ENCODE measurements around the gene H1-8. TPM values are rescaled to one million over a fixed set of nuclear protein-coding genes. Genes with fewer than 3 reads are reported as not detected.
"Not testable (repeated sequence)": the region's sequence is repeated elsewhere in the genome, so short reads cannot be mapped to it uniquely, and the experiment has no call there.

Gene H1-8
- total RNA-seq, 1 donor from 2014 or later = not detected

GRCh38 chr3:129532261-129532660, 10.7 kb upstream of the H1-8 start:
- no peaks in the 10 kb centered on the region for H3K36me3 Mint-ChIP-seq (ENCODE audit: low read depth)
- H3K4me1 Mint-ChIP-seq = no peaks in the 10 kb centered on the region
- no peaks in the 10 kb centered on the region for H3K27me3 Mint-ChIP-seq
- H3K4me3 Mint-ChIP-seq = no peak overlapping the region
- H3K27ac Mint-ChIP-seq = no peak overlapping the region
- intact Hi-C loops (cut with micrococcal nuclease) = no loop called here
- no peak for DNase-seq
- H3K9me3 Mint-ChIP-seq = no peaks in the 10 kb centered on the region

GRCh38 chr3:129533406-129533805, 9.6 kb upstream of the H1-8 start:
- no peak overlapping the region for H3K27ac Mint-ChIP-seq
- no peaks in the 10 kb centered on the region for H3K4me1 Mint-ChIP-seq
- no peak for DNase-seq
- intact Hi-C loops (cut with micrococcal nuclease) = no loop called here
- H3K27me3 Mint-ChIP-seq = no peaks in the 10 kb centered on the region
- no peak overlapping the region for H3K4me3 Mint-ChIP-seq
- H3K36me3 Mint-ChIP-seq (ENCODE audit: low read depth) = no peaks in the 10 kb centered on the region
- H3K9me3 Mint-ChIP-seq = no peaks in the 10 kb centered on the region

- intact Hi-C loops (cut with micrococcal nuclease) = no loop called here
- Mint-ChIP-seq H3K4me3 (no peak overlapping the region), H3K9me3 (no peaks in the 10 kb centered on the region), H3K36me3 (ENCODE audit: low read depth) (no peaks in the 10 kb centered on the region), H3K4me1 (no peaks in the 10 kb centered on the region), H3K27me3 (peaks cover 2% of the 10 kb centered on the region), H3K27ac (no peak overlapping the region)
- no peak for DNase-seq
Observed at GRCh38 chr3:129534428-129535027, 8.4 kb upstream of the H1-8 start.

GRCh38 chr3:129535075-129535474, 7.9 kb upstream of the H1-8 start:
- no peaks in the 10 kb centered on the region for H3K36me3 Mint-ChIP-seq (ENCODE audit: low read depth)
- no peak overlapping the region for H3K27ac Mint-ChIP-seq
- H3K9me3 Mint-ChIP-seq = no peaks in the 10 kb centered on the region

GRCh38 chr3:129536374-129536667, 6.7 kb upstream of the H1-8 start:
- H3K27me3 Mint-ChIP-seq = peaks cover 2% of the 10 kb centered on the region
- H3K9me3 Mint-ChIP-seq = no peaks in the 10 kb centered on the region
- DNase-seq = no peak
- no peak overlapping the region for H3K4me3 Mint-ChIP-seq
- H3K27ac Mint-ChIP-seq = peak overlapping the region; percentile 70
- intact Hi-C loops (cut with micrococcal nuclease) = no loop called here
- H3K36me3 Mint-ChIP-seq (ENCODE audit: low read depth) = no peaks in the 10 kb centered on the region
- H3K4me1 Mint-ChIP-seq = no peaks in the 10 kb centered on the region

More at GRCh38 chr3:129535075-129535474, 7.9 kb upstream of the H1-8 start:
- no peak for DNase-seq
- H3K4me1 Mint-ChIP-seq = no peaks in the 10 kb centered on the region
- intact Hi-C loops (cut with micrococcal nuclease) = no loop called here
- H3K27me3 Mint-ChIP-seq = peaks cover 2% of the 10 kb centered on the region
- no peak overlapping the region for H3K4me3 Mint-ChIP-seq

- no peak overlapping the region for H3K27ac Mint-ChIP-seq
Observed at GRCh38 chr3:129536804-129537203, 6.2 kb upstream of the H1-8 start.

GRCh38 chr3:129539206-129539605, 3.8 kb upstream of the H1-8 start:
- Mint-ChIP-seq H3K4me1 (no peaks in the 10 kb centered on the region), H3K36me3 (ENCODE audit: low read depth) (no peaks in the 10 kb centered on the region), H3K27ac (no peak overlapping the region), H3K4me3 (no peak overlapping the region), H3K9me3 (no peaks in the 10 kb centered on the region), H3K27me3 (peaks cover 2% of the 10 kb centered on the region)
- no peak for DNase-seq
- intact Hi-C loops (cut with micrococcal nuclease) = no loop called here

More at GRCh38 chr3:129536804-129537203, 6.2 kb upstream of the H1-8 start:
- no peaks in the 10 kb centered on the region for H3K36me3 Mint-ChIP-seq (ENCODE audit: low read depth)
- H3K4me3 Mint-ChIP-seq = no peak overlapping the region
- intact Hi-C loops (cut with micrococcal nuclease) = no loop called here
- H3K27me3 Mint-ChIP-seq = peaks cover 2% of the 10 kb centered on the region
- no peak for DNase-seq
- no peaks in the 10 kb centered on the region for H3K4me1 Mint-ChIP-seq
- no peaks in the 10 kb centered on the region for H3K9me3 Mint-ChIP-seq

- H3K27me3 Mint-ChIP-seq = peaks cover 2% of the 10 kb centered on the region
- no peak overlapping the region for H3K4me3 Mint-ChIP-seq
- H3K27ac Mint-ChIP-seq = no peak overlapping the region
- DNase-seq = no peak
- no peaks in the 10 kb centered on the region for H3K36me3 Mint-ChIP-seq (ENCODE audit: low read depth)
- no peaks in the 10 kb centered on the region for H3K4me1 Mint-ChIP-seq
- no peaks in the 10 kb centered on the region for H3K9me3 Mint-ChIP-seq
- intact Hi-C loops (cut with micrococcal nuclease) = no loop called here
Observed at GRCh38 chr3:129540776-129541516, 2.0 kb upstream of the H1-8 start.

- intact Hi-C loops (cut with micrococcal nuclease) = no loop called here
- DNase-seq = no peak
- Mint-ChIP-seq H3K27ac (no peak overlapping the region), H3K27me3 (peaks cover 2% of the 10 kb centered on the region), H3K9me3 (no peaks in the 10 kb centered on the region), H3K4me3 (no peak overlapping the region), H3K4me1 (no peaks in the 10 kb centered on the region), H3K36me3 (ENCODE audit: low read depth) (no peaks in the 10 kb centered on the region)
Observed at GRCh38 chr3:129542747-129543146, 228 bp upstream of the H1-8 start.

GRCh38 chr3:129543999-129544398, 1.0 kb downstream of the H1-8 start:
- H3K4me3 Mint-ChIP-seq = no peak overlapping the region
- no peaks in the 10 kb centered on the region for H3K4me1 Mint-ChIP-seq
- intact Hi-C loops (cut with micrococcal nuclease) = no loop called here
- H3K36me3 Mint-ChIP-seq (ENCODE audit: low read depth) = no peaks in the 10 kb centered on the region
- H3K27me3 Mint-ChIP-seq = peaks cover 2% of the 10 kb centered on the region
- no peak overlapping the region for H3K27ac Mint-ChIP-seq
- DNase-seq = no peak
- no peaks in the 10 kb centered on the region for H3K9me3 Mint-ChIP-seq

- H3K36me3 Mint-ChIP-seq (ENCODE audit: low read depth); H3K27me3 Mint-ChIP-seq; H3K4me3 Mint-ChIP-seq; intact Hi-C loops (cut with micrococcal nuclease); H3K9me3 Mint-ChIP-seq; H3K4me1 Mint-ChIP-seq; DNase-seq; H3K27ac Mint-ChIP-seq: not testable (repeated sequence)
Observed at GRCh38 chr3:129545951-129546350, 3.0 kb downstream of the H1-8 start.

GRCh38 chr3:129547241-129547640, 4.3 kb downstream of the H1-8 start:
- no peak overlapping the region for H3K27ac Mint-ChIP-seq
- H3K36me3 Mint-ChIP-seq (ENCODE audit: low read depth) = no peaks in the 10 kb centered on the region
- H3K4me1 Mint-ChIP-seq = no peaks in the 10 kb centered on the region
- no peaks in the 10 kb centered on the region for H3K9me3 Mint-ChIP-seq
- H3K4me3 Mint-ChIP-seq = no peak overlapping the region
- H3K27me3 Mint-ChIP-seq = peaks cover 3% of the 10 kb centered on the region
- no peak for DNase-seq
- intact Hi-C loops (cut with micrococcal nuclease) = no loop called here

- Mint-ChIP-seq H3K9me3 (no peaks in the 10 kb centered on the region), H3K4me3 (no peak overlapping the region), H3K27ac (no peak overlapping the region), H3K27me3 (peaks cover 8% of the 10 kb centered on the region), H3K4me1 (no peaks in the 10 kb centered on the region), H3K36me3 (ENCODE audit: low read depth) (no peaks in the 10 kb centered on the region)
- DNase-seq = no peak
- intact Hi-C loops (cut with micrococcal nuclease) = no loop called here
Observed at GRCh38 chr3:129548104-129548965, 5.4 kb downstream of the H1-8 start.

All from activated CD4-positive, alpha-beta T cell treated with anti-CD3 and anti-CD28 coated beads, Interleukin-2, amount 10 ng/mL, durations not matched to agents 24 days and 14 days (primary cell).